PC-9 (cell line): ENCODE results near the gene APOB. TPM values are rescaled to one million over a fixed set of nuclear protein-coding genes. Genes with fewer than 3 reads are reported as not detected.

ENCODE experiments used
- BruUV-seq: library from RNA; stranded (reverse); fragments of 400-500 nt; replicated peaks from 2 replicates; lab custom pipeline; 2021; lab: Mats Ljungman, UMichigan
- CTCF ChIA-PET: fragments of 300-600 bp; sonication (Branson Sonifier 250); formaldehyde crosslinking; loops from one replicate; lab custom pipeline; 2022; ENCODE audit warnings: antibody characterized with exemption; lab: Charles Lee
- POLR2A ChIA-PET: fragments of 300-600 bp; sonication (Branson Sonifier 250); formaldehyde crosslinking; loops from one replicate; lab custom pipeline; 2022; ENCODE audit warnings: antibody characterized with exemption; ENCODE audit not compliant: unreplicated experiment; lab: Charles Lee
- DNase-seq, 2 experiments: peaks; one replicate each; pipeline versions ENCODE4 v3.0.0 to v3.0.0-alpha.2; 2015 to 2022; ENCODE audit warnings: mixed read lengths in 1 of 2
- H2AFZ ChIP-seq: fragments of 200-600 bp; sonication (generic); 2 replicates; pipeline ENCODE4 v1.8.1; 2017; ENCODE audit warnings: antibody characterized with exemption
- H3F3A ChIP-seq: fragments of 200-600 bp; sonication (generic); 2 replicates; pipeline ENCODE4 v1.8.1; 2017; ENCODE audit warnings: antibody characterized with exemption, mild to moderate bottlenecking, low read depth; ENCODE audit not compliant: insufficient read depth
- H3K27ac ChIP-seq: fragments of 200-600 bp; sonication (generic); 2 replicates; pipeline ENCODE4 v1.6.1; 2016; ENCODE audit warnings: mixed run types
- H3K27me3 ChIP-seq: fragments of 200-600 bp; sonication (generic); 2 replicates; pipeline ENCODE4 v1.6.1; 2016; ENCODE audit warnings: low read depth, mixed run types; ENCODE audit not compliant: insufficient read depth
- H3K36me3 ChIP-seq: fragments of 200-600 bp; sonication (generic); 2 replicates; pipeline ENCODE4 v1.6.1; 2016; ENCODE audit warnings: low read depth, mixed run types
- H3K4me1 ChIP-seq: fragments of 200-600 bp; sonication (generic); replicated peaks from 2 replicates; pipeline ENCODE4 v1.6.1; 2016; ENCODE audit warnings: mixed run types; ENCODE audit not compliant: insufficient read depth
- H3K4me2 ChIP-seq: fragments of 200-600 bp; sonication (generic); 2 replicates; pipeline ENCODE4 v1.6.1; 2017; ENCODE audit warnings: mixed run types
- H3K4me3 ChIP-seq: fragments of 200-600 bp; sonication (generic); 2 replicates; pipeline ENCODE4 v1.6.1; 2016; ENCODE audit warnings: mixed run types
- H3K79me2 ChIP-seq: fragments of 200-600 bp; sonication (generic); 2 replicates; pipeline ENCODE4 v1.6.1; 2017; ENCODE audit warnings: low read depth, mixed run types
- H3K9me2 ChIP-seq: fragments of 200-600 bp; sonication (generic); 2 replicates; pipeline ENCODE4 v1.8.1; 2017; ENCODE audit warnings: mild to moderate bottlenecking; ENCODE audit not compliant: insufficient read depth
- H3K9me3 ChIP-seq: fragments of 200-600 bp; sonication (generic); 2 replicates; pipeline ENCODE4 v1.8.1; 2016; ENCODE audit warnings: low read depth; ENCODE audit not compliant: insufficient read depth
- H4K20me1 ChIP-seq: fragments of 200-600 bp; sonication (generic); 2 replicates; pipeline ENCODE4 v1.8.1; 2017; ENCODE audit not compliant: insufficient read depth
- EZH2 ChIP-seq: fragments of 200-600 bp; sonication (generic); IDR thresholded peaks from 2 replicates; pipeline ENCODE4 v1.8.0; 2017; ENCODE audit warnings: antibody characterized with exemption, low read depth
- intact Hi-C: fragments of 100-400 bp; cut with micrococcal nuclease; formaldehyde crosslinking; loops from one replicate; pipeline ENCODE4 v1.10.0; 2022; ENCODE audit not compliant: unreplicated experiment
- total RNA-seq: library from RNA; stranded (reverse); gene quantifications from 2 replicates; pipeline ENCODE4 v1.2.3, GENCODE V29; 2021
- TF ChIP-seq, protein P1 (sequence below): fragments of 200-600 bp; sonication (generic); conservative IDR thresholded peaks from 2 replicates; pipeline ENCODE4 v1.6.1; 2017; ENCODE audit warnings: mixed run types, antibody characterized with exemption, mild to moderate bottlenecking, moderate library complexity

APOB gene
- total RNA-seq, 1 experiment from 2014 or later, result not detected

DNA sequence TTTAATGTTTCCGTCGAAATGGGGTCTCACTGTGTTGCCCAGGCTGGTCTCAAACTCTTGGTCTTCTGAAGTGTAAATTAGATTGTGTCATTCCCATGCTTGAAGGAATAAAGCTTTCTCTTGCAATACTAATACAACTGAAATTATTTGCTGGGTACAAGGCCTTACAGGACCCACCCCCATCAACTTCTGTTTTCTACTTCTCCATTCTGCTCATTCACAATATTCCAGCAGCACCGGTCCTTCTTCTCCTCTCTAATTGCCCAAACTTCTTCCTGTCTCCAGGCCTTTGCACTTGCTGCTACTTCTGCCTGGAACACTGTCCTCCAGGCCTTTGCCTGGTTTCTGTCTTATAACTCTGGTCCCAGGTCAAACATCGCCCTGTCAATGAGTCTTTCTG is 73.8 kb downstream of the APOB start:
- H3K36me3 ChIP-seq, result no peaks in the 10 kb centered on the region
- H3K9me2 ChIP-seq, result no peaks in the 10 kb centered on the region
- TF ChIP-seq, protein P1, sequence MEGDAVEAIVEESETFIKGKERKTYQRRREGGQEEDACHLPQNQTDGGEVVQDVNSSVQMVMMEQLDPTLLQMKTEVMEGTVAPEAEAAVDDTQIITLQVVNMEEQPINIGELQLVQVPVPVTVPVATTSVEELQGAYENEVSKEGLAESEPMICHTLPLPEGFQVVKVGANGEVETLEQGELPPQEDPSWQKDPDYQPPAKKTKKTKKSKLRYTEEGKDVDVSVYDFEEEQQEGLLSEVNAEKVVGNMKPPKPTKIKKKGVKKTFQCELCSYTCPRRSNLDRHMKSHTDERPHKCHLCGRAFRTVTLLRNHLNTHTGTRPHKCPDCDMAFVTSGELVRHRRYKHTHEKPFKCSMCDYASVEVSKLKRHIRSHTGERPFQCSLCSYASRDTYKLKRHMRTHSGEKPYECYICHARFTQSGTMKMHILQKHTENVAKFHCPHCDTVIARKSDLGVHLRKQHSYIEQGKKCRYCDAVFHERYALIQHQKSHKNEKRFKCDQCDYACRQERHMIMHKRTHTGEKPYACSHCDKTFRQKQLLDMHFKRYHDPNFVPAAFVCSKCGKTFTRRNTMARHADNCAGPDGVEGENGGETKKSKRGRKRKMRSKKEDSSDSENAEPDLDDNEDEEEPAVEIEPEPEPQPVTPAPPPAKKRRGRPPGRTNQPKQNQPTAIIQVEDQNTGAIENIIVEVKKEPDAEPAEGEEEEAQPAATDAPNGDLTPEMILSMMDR, result no peak
- TF ChIP-seq EZH2, result no peak
- no peaks in the 10 kb centered on the region for H3F3A ChIP-seq
- H3K4me1 ChIP-seq, result no peaks in the 10 kb centered on the region
- H3K27ac ChIP-seq, result no peak overlapping the region
- ChIA-PET CTCF (no interaction called here), POLR2A (no interaction called here)
- H2AFZ ChIP-seq, result no peak overlapping the region
- H3K4me3 ChIP-seq, result no peak overlapping the region
- H3K27me3 ChIP-seq, result peaks cover 44% of the 10 kb centered on the region
- BruUV-seq, result no TSS peak
- no peaks in the 10 kb centered on the region for H4K20me1 ChIP-seq
- no peaks in the 10 kb centered on the region for H3K9me3 ChIP-seq
- intact Hi-C loops, result no loop called here
- H3K79me2 ChIP-seq, result no peaks in the 10 kb centered on the region
- no peak overlapping the region for H3K4me2 ChIP-seq
- DNase-seq, result no peak

DNA sequence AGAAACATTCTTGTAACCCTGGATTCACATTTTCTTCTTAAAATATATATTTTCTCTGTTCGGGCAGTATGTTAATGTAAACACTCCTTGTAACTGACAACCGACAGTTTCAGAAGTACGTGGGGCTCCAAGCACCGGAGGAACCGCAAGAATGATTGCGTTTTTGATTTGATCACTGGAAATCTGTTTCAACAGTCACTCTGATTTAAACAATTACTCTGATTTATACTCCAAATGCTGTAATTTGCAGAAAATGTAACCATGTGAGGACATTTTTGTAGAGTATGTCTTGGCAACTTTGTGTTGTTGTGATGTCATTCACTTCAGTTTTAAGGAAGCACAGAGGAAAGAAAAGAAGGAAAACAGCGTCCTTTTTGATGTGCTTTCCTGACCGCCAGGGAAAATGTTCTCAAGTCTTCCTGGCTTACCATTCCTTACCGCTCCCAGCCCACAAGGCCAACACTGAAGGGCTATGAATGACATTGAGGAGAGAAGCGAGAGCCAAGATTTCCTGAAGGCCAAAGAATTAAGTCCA is 77.7 kb downstream of the APOB start:
- CTCF ChIA-PET, result interaction anchor here (1.3 kb wide), 1 partner anchor 304 kb away, joined by 3 read pairs; no protein-coding TSS in a partner anchor
- Histone ChIP-seq H3F3A (no peaks in the 10 kb centered on the region), H3K4me3 (no peak overlapping the region), H2AFZ (no peak overlapping the region), H3K27ac (no peak overlapping the region), H4K20me1 (no peaks in the 10 kb centered on the region), H3K4me2 (no peak overlapping the region), H3K4me1 (no peaks in the 10 kb centered on the region), H3K27me3 (peaks cover 73% of the 10 kb centered on the region), H3K79me2 (no peaks in the 10 kb centered on the region), H3K36me3 (no peaks in the 10 kb centered on the region), H3K9me2 (no peaks in the 10 kb centered on the region), H3K9me3 (no peaks in the 10 kb centered on the region)
- no peak for TF ChIP-seq EZH2
- TF ChIP-seq, protein P1, result no peak
- intact Hi-C loops, result no loop called here
- DNase-seq, result no peak
- no TSS peak for BruUV-seq
- POLR2A ChIA-PET, result no interaction called here

- peaks cover 81% of the 10 kb centered on the region for H3K27me3 ChIP-seq
- TF ChIP-seq, protein P1, result no peak
- TF ChIP-seq EZH2, result no peak
- H3K4me1 ChIP-seq, result no peaks in the 10 kb centered on the region
- H3K9me2 ChIP-seq, result no peaks in the 10 kb centered on the region
- BruUV-seq, result no TSS peak
- POLR2A ChIA-PET, result no interaction called here
- H3K9me3 ChIP-seq, result no peaks in the 10 kb centered on the region
- no peak overlapping the region for H2AFZ ChIP-seq
- CTCF ChIA-PET, result interaction anchor here (1.3 kb wide), 1 partner anchor 303 kb away, joined by 3 read pairs; no protein-coding TSS in a partner anchor
- no peak for DNase-seq
- no peaks in the 10 kb centered on the region for H3K79me2 ChIP-seq
- no peaks in the 10 kb centered on the region for H3K36me3 ChIP-seq
- no peak overlapping the region for H3K27ac ChIP-seq
- H3K4me3 ChIP-seq, result no peak overlapping the region
- no peaks in the 10 kb centered on the region for H4K20me1 ChIP-seq
- H3K4me2 ChIP-seq, result no peak overlapping the region
- intact Hi-C loops, result no loop called here
- no peaks in the 10 kb centered on the region for H3F3A ChIP-seq
Measured at GRCh38 chr2:20965221-20965620, 78.7 kb downstream of the APOB start.
